ENCODE measurements around the gene MMP1. TPM values are rescaled to one million over a fixed set of nuclear protein-coding genes. Genes with fewer than 3 reads are reported as not detected.

MMP1 gene
- polyA plus RNA-seq, 1 of the 3 experiments (the other 2 are of a cell fraction), result 5.9 TPM

DNA sequence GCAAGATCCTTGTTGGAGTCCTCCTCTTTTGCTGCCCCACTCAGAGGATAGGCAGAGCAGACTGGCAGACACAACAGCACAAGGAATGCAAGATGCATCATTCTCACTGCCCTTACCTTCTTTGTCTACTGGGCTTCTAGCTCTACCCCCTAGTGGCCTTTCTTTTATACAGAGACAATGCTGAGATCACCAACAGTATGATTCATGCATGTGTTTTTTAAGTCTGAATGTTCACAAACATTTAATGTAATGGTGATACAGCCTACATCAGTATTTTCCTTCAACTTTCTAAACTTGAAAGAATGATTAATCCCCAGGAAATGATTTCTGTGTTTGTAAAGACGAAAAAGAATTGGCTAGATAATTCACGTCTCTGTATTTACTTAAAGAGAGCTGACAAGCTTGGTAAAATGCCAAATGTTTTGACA is 17.5 kb downstream of the MMP1 start, which contains the start of gene MMP10:
Gene MMP10 (minus strand): TSS at position 138 of the 428 bp plus-strand sequence. CDS start 37 bp downstream, at position 101.
- no peak for DNase-seq
- peak; percentile 34; the same call in 1 of the 2 replicates for TF ChIP-seq RAD21 (IDR thresholded peaks at IDR 0.05; ENCODE audit: low read length)
- no peak for TF ChIP-seq RFX5 (IDR thresholded peaks at IDR 0.05; ENCODE audit: low read length)
- TF ChIP-seq PBX3 (IDR thresholded peaks at IDR 0.05), result peak; percentile 33
- TF ChIP-seq NFIC (IDR thresholded peaks at IDR 0.05; ENCODE audit: borderline replicate concordance), result peak; percentile 11; the same call in 1 of the 2 replicates
- no peak for TF ChIP-seq SIN3A (IDR thresholded peaks at IDR 0.05; ENCODE audit: borderline replicate concordance, low read depth, low read length)
- TF ChIP-seq USF2 (IDR thresholded peaks at IDR 0.05; ENCODE audit: borderline replicate concordance, low read depth, low read length), result no peak
- TF ChIP-seq JUND (IDR thresholded peaks at IDR 0.05), result peak; percentile 62
- no peak for TF ChIP-seq RCOR1 (IDR thresholded peaks at IDR 0.05; ENCODE audit: low read length)
- TF ChIP-seq FOSL2 (IDR thresholded peaks at IDR 0.05; ENCODE audit: borderline replicate concordance, low read depth), result peak; percentile 79
- peak; percentile 45 for TF ChIP-seq SMC3 (IDR thresholded peaks at IDR 0.05; ENCODE audit: low read depth, low read length)
- TF ChIP-seq EZH2phosphoT487 (IDR thresholded peaks at IDR 0.05; ENCODE audit: borderline replicate concordance, low read depth), result no peak
- TF ChIP-seq, protein P1, sequence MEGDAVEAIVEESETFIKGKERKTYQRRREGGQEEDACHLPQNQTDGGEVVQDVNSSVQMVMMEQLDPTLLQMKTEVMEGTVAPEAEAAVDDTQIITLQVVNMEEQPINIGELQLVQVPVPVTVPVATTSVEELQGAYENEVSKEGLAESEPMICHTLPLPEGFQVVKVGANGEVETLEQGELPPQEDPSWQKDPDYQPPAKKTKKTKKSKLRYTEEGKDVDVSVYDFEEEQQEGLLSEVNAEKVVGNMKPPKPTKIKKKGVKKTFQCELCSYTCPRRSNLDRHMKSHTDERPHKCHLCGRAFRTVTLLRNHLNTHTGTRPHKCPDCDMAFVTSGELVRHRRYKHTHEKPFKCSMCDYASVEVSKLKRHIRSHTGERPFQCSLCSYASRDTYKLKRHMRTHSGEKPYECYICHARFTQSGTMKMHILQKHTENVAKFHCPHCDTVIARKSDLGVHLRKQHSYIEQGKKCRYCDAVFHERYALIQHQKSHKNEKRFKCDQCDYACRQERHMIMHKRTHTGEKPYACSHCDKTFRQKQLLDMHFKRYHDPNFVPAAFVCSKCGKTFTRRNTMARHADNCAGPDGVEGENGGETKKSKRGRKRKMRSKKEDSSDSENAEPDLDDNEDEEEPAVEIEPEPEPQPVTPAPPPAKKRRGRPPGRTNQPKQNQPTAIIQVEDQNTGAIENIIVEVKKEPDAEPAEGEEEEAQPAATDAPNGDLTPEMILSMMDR (IDR thresholded peaks at IDR 0.05), result peak; percentile 70
- TF ChIP-seq, protein P2, sequence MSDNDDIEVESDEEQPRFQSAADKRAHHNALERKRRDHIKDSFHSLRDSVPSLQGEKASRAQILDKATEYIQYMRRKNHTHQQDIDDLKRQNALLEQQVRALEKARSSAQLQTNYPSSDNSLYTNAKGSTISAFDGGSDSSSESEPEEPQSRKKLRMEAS (IDR thresholded peaks at IDR 0.05; ENCODE audit: low read depth), result no peak
- peak; percentile 38 for TF ChIP-seq TCF12 (IDR thresholded peaks at IDR 0.05)
- no peak for TF ChIP-seq POLR2AphosphoS5 (IDR thresholded peaks at IDR 0.05; ENCODE audit: low read depth, low read length)
- H3K9ac ChIP-seq, result no peak within 1 kb of the TSS
- 3% methylated on average over 2 of the region's 2 CpGs for WGBS (ENCODE audit: low lambda C conversion rate)
- POLR2A ChIA-PET, result no interaction called here
- no peak within 1 kb of the TSS; a peak in 1 of 4 replicates for H3K4me3 ChIP-seq (ENCODE audit: low read depth in 2 of 2, low read length in 1 of 2)
- H3K9me3 ChIP-seq, result no peaks in the 10 kb centered on the region
- no peaks in the 10 kb centered on the region for H3K79me2 ChIP-seq (ENCODE audit: insufficient read depth)
- H3K27ac ChIP-seq (ENCODE audit: low read depth in 2 of 2, low read length in 1 of 2), result peak within 1 kb of the TSS in 1 of 2 experiments; percentile 14; a peak in 1 of 4 replicates
- CTCF ChIA-PET, result interaction anchor here (1.0 to 1.6 kb wide), 2 partner anchors 11 to 13 kb away, joined by 3 to 7 read pairs; no protein-coding TSS in a partner anchor
- no peaks in the 10 kb centered on the region for H3K36me3 ChIP-seq (replicated peaks in 1 of 2; ENCODE audit: control insufficient read depth in 1 of 2, insufficient read depth in 2 of 2, low read length in 1 of 2)
- H3F3A ChIP-seq (replicated peaks; ENCODE audit: insufficient read depth), result peaks cover 4% of the 10 kb centered on the region
- no peak within 1 kb of the TSS; the same call in 1 of the 2 replicates for H3K4me2 ChIP-seq
- peaks cover 0 to 10% of the 10 kb centered on the region in 2 experiments; a peak in 2 of 4 replicates for H3K4me1 ChIP-seq (ENCODE audit: control insufficient read depth in 1 of 2, insufficient read depth in 2 of 2, low read depth in 1 of 2, low read length in 1 of 2)
- H3K27me3 ChIP-seq (ENCODE audit: insufficient read depth), result no peaks in the 10 kb centered on the region
- no peaks in the 10 kb centered on the region for H3K9me2 ChIP-seq
- H4K20me1 ChIP-seq (ENCODE audit: insufficient read depth), result no peaks in the 10 kb centered on the region
- peak within 1 kb of the TSS; percentile 63; the same call in 1 of the 2 replicates for H2AFZ ChIP-seq (ENCODE audit: low read depth)
